GM12878 (cell line): Measurements from ENCODE around the gene TMEM179B.
"Not testable (repeated sequence)": the region's sequence is repeated elsewhere in the genome, so short reads cannot be mapped to it uniquely, and the experiment has no call there.

Experiments
- BCLAF1 ChIP-seq: fragments of 450-650 bp; IDR thresholded peaks from 2 replicates; pipeline ENCODE4 v1.6.1; 2017; ENCODE audit warnings: antibody characterized with exemption, mild to moderate bottlenecking, moderate library complexity
- CTCF ChIP-seq, 3 experiments: IDR thresholded peaks in 2 of 3; conservative IDR thresholded peaks in 1 of 3; 2 replicates each; pipeline ENCODE4 v1.5.1; 2011; ENCODE audit warnings: low read depth in 3 of 3, low read length in 3 of 3, mild to moderate bottlenecking in 3 of 3, control low read depth in 2 of 3, moderate library complexity in 2 of 3, inconsistent platforms in 1 of 3, mixed read lengths in 1 of 3; ENCODE audit not compliant: control insufficient read depth in 2 of 3, insufficient read depth in 1 of 3; ENCODE audit errors: extremely low read depth in 1 of 3
- JUND ChIP-seq: IDR thresholded peaks from 2 replicates; pipeline ENCODE4 v1.6.1; 2012; ENCODE audit warnings: low read depth, mild to moderate bottlenecking, low read length, improper control_type of control experiment, moderate library complexity
- NFIC ChIP-seq: IDR thresholded peaks from 2 replicates; pipeline ENCODE4 v1.6.1; 2012; ENCODE audit warnings: low read depth, mild to moderate bottlenecking, inconsistent platforms, low read length, moderate library complexity
- POLR2AphosphoS2 ChIP-seq: IDR thresholded peaks from 2 replicates; pipeline ENCODE4 v1.6.1; 2011; ENCODE audit warnings: low read depth, mild to moderate bottlenecking, low read length, improper control_type of control experiment, moderate library complexity
- POLR2AphosphoS5 ChIP-seq: IDR thresholded peaks from 2 replicates; pipeline ENCODE4 v1.6.1; 2011; ENCODE audit warnings: mild to moderate bottlenecking, low read length, inconsistent platforms
- TARDBP ChIP-seq: IDR thresholded peaks from 2 replicates; pipeline ENCODE4 v1.6.1; 2016; ENCODE audit warnings: borderline replicate concordance

DNA sequence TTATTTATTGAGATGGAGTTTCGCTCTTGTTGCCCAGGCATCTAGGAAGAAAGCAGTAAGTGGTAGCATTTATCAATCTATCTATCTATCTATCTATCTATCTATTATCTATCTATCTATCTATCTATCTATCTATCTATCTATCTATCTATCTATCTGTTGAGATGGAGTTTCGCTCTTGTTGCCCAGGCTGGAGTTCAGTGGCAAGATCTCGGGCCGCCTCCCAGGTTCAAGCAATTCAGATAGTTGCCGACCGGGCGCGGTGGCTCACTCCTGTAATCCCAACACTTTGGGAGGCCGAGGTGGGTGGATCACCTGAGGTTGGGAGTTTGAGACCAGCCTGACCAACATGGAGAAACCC is 26.4 kb upstream of the TMEM179B start:
- TF ChIP-seq JUND; TARDBP; NFIC; POLR2AphosphoS2; POLR2AphosphoS5; BCLAF1; CTCF (IDR thresholded peaks at IDR 0.05 in 2 of 3, conservative IDR thresholded peaks at IDR 0.05 in 1 of 3; ENCODE audit: control insufficient read depth in 2 of 3, extremely low read depth in 1 of 3, insufficient read depth in 1 of 3, low read depth in 3 of 3, low read length in 3 of 3): not testable (repeated sequence)
